SK-N-MC (cell line): ENCODE measurements around the gene AKR1E2.

Source experiments
- DNase-seq: peaks from one replicate; pipeline ENCODE4 v3.0.0-alpha.2; 2011; ENCODE audit warnings: low read depth, low spot score
- H3K27ac ChIP-seq: fragments of 200-600 bp; sonication (generic); 2 replicates; pipeline ENCODE4 v1.5.1; 2016; ENCODE audit warnings: mixed run types
- H3K36me3 ChIP-seq: fragments of 200-600 bp; sonication (generic); 2 replicates; pipeline ENCODE4 v1.6.1; 2017; ENCODE audit warnings: antibody characterized with exemption, low read length, mixed read lengths; ENCODE audit not compliant: insufficient read depth
- H3K4me3 ChIP-seq: fragments of 200-600 bp; sonication (generic); 2 replicates; pipeline ENCODE4 v1.5.1; 2016
- H3K9ac ChIP-seq: fragments of 200-600 bp; sonication (generic); 2 replicates; pipeline ENCODE4 v1.8.0; 2017; ENCODE audit warnings: mixed run types, mixed read lengths; ENCODE audit not compliant: insufficient read length
- H3K9me3 ChIP-seq: fragments of 200-600 bp; sonication (generic); 2 replicates; pipeline ENCODE4 v1.6.1; 2017; ENCODE audit warnings: low read depth, mild to moderate bottlenecking, antibody characterized with exemption, low read length, moderate library complexity, mixed read lengths
- EZH2 ChIP-seq: fragments of 200-600 bp; sonication (generic); IDR thresholded peaks from one replicate; pipeline ENCODE4 v1.6.1; 2017; ENCODE audit warnings: antibody characterized with exemption
- FOXP2 ChIP-seq: optimal IDR thresholded peaks from 2 replicates; pipeline ENCODE3; 2011; ENCODE audit warnings: mild to moderate bottlenecking, moderate library complexity; ENCODE audit not compliant: insufficient read depth; ENCODE audit errors: extremely low read length, control extremely low read depth
- POLR2AphosphoS5 ChIP-seq: IDR thresholded peaks from 2 replicates; pipeline ENCODE4 v1.6.1; 2012; ENCODE audit warnings: mild to moderate bottlenecking, low read depth, low read length, borderline replicate concordance

Gene AKR1E2

GRCh38 chr10:4790045-4790444, 36.0 kb upstream of the AKR1E2 start:
- Histone ChIP-seq H3K27ac (no peak overlapping the region), H3K4me3 (no peak overlapping the region), H3K9ac (no peak overlapping the region), H3K36me3 (no peaks in the 10 kb centered on the region), H3K9me3 (no peaks in the 10 kb centered on the region)
- no peak for TF ChIP-seq FOXP2
- TF ChIP-seq EZH2: no peak
- TF ChIP-seq POLR2AphosphoS5: no peak
- DNase-seq: no peak

GRCh38 chr10:4790922-4791321, 35.1 kb upstream of the AKR1E2 start:
- Histone ChIP-seq H3K36me3 (no peaks in the 10 kb centered on the region), H3K9me3 (no peaks in the 10 kb centered on the region), H3K9ac (no peak overlapping the region), H3K4me3 (no peak overlapping the region), H3K27ac (no peak overlapping the region)
- no peak for DNase-seq
- TF ChIP-seq FOXP2: no peak
- TF ChIP-seq EZH2: no peak
- TF ChIP-seq POLR2AphosphoS5: no peak

- H3K27ac ChIP-seq: no peak overlapping the region
These were observed 33.6 kb upstream of the AKR1E2 start for GRCh38 chr10:4792381-4792780.

GRCh38 chr10:4801405-4801804, 24.6 kb upstream of the AKR1E2 start:
- Histone ChIP-seq H3K4me3 (no peak overlapping the region), H3K9ac (no peak overlapping the region), H3K27ac (no peak overlapping the region), H3K9me3 (no peaks in the 10 kb centered on the region), H3K36me3 (no peaks in the 10 kb centered on the region)
- no peak for DNase-seq
- TF ChIP-seq POLR2AphosphoS5 (no peak), EZH2 (no peak), FOXP2 (no peak)

More at GRCh38 chr10:4792381-4792780, 33.6 kb upstream of the AKR1E2 start:
- Histone ChIP-seq H3K36me3 (no peaks in the 10 kb centered on the region), H3K9ac (no peak overlapping the region), H3K4me3 (no peak overlapping the region), H3K9me3 (no peaks in the 10 kb centered on the region)
- TF ChIP-seq FOXP2: no peak
- no peak for TF ChIP-seq POLR2AphosphoS5
- no peak for TF ChIP-seq EZH2
- DNase-seq: no peak

- TF ChIP-seq FOXP2 (no peak), EZH2 (no peak), POLR2AphosphoS5 (no peak)
- Histone ChIP-seq H3K27ac (no peak overlapping the region), H3K9me3 (no peaks in the 10 kb centered on the region), H3K9ac (no peak overlapping the region), H3K36me3 (no peaks in the 10 kb centered on the region), H3K4me3 (no peak overlapping the region)
- DNase-seq: no peak
These were observed 23.1 kb upstream of the AKR1E2 start for GRCh38 chr10:4802711-4803487.

GRCh38 chr10:4803822-4804221, 22.2 kb upstream of the AKR1E2 start:
- no peak for TF ChIP-seq FOXP2
- no peak for TF ChIP-seq POLR2AphosphoS5
- no peak for TF ChIP-seq EZH2
- H3K9me3 ChIP-seq: no peaks in the 10 kb centered on the region
- H3K4me3 ChIP-seq: no peak overlapping the region
- H3K36me3 ChIP-seq: no peaks in the 10 kb centered on the region
- DNase-seq: no peak
- H3K9ac ChIP-seq: no peak overlapping the region
- H3K27ac ChIP-seq: peak overlapping the region; percentile 89

GRCh38 chr10:4804465-4804864, 21.5 kb upstream of the AKR1E2 start:
- H3K9me3 ChIP-seq: no peaks in the 10 kb centered on the region
- no peak overlapping the region for H3K9ac ChIP-seq
- peak overlapping the region; percentile 89 for H3K27ac ChIP-seq
- H3K4me3 ChIP-seq: peak overlapping the region; percentile 22
- peak; percentile 40 for DNase-seq
- TF ChIP-seq EZH2 (no peak), POLR2AphosphoS5 (no peak), FOXP2 (no peak)
- no peaks in the 10 kb centered on the region for H3K36me3 ChIP-seq

- Histone ChIP-seq H3K9me3 (no peaks in the 10 kb centered on the region), H3K4me3 (no peak overlapping the region), H3K36me3 (no peaks in the 10 kb centered on the region), H3K9ac (no peak overlapping the region), H3K27ac (no peak overlapping the region)
- no peak for DNase-seq
- TF ChIP-seq POLR2AphosphoS5: no peak
- TF ChIP-seq EZH2: no peak
- no peak for TF ChIP-seq FOXP2
These were observed 19.5 kb upstream of the AKR1E2 start for GRCh38 chr10:4806534-4806933.
